Measurements from ENCODE around the gene SMYD2.

SMYD2 gene

DNA sequence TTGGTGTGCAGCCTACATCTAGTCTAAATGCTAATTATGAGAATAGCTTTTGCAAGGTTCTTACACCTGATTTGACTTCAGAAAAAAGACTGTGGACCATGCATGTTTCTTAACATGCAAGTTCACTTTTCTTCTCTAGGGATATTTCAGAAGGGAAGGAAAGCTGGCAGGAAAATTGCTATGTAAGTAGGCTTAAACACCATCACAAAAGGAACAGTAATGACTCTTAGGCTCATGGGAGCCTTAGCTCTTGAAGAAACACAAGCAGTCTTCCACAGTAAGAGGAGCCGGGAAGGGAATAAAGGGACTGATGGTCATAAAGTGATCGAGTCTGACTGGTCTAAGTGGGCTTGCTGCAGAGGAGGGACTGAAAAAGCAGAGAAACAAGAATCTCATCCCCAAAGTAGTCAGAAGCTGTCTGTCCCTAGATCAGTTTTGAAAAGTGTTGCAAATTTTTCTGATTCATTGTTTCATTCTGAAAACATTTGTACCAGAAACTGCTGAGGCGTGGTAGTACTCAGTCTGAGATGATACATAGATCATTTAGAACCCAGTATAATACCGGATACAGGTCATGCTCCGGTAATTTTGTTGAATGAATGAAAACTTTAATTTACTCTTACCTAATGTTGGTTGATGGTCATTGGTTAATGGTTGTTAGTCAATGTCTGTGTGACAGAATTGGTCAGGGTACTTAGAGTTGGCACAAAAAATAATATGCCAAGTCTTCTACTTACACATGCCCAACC is 40.9 kb downstream of the SMYD2 start:
- TF ChIP-seq GATA3 (IDR thresholded peaks at IDR 0.05; ENCODE audit: low read depth, low read length) (no peak), GATA2 (IDR thresholded peaks at IDR 0.05; ENCODE audit: low read depth, low read length) (no peak)

DNA sequence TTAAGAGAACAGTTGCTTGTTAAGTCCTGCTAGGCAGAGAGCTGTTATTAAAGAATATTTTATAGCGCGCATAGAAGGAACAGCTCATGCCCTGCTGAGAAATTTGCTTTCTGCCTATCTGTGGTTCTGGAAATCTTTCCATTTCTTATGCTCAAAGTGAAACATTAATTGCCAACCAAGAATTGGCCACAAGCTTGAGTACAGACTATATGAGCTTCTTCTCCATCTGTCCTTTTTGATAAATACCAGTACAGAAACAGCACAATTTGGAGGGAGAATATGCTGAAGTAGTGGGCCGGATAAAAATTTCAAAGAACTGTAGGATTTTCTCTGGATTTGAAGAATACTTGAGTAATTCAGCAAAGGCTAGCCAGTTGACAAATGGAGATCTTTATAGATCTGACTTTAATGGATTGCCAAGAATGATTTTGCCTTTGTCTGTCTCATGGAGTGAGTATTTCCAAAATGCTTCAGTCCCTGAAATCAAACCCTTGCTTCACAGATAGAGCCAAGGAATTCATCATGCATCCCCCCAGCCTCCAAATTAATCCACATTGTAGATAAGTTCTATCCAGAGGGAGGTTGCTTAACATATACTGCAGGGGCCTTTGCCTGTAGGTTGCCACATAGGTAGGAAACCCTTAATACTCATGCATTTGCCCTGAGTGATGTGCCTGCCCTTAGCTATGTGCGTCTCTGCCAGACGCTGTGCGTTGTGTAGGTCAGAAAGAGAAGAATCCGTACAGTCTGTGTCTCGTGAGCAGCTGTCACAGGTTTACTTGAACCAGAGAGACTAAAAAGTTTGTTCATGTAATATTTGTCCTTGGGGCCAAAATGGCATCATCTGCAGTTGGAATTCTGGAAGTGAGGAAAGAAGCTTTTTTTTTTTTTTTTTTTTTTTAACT is 44.2 kb downstream of the SMYD2 start:
- TF ChIP-seq GATA3 (IDR thresholded peaks at IDR 0.05; ENCODE audit: low read depth, low read length) (no peak), GATA2 (IDR thresholded peaks at IDR 0.05; ENCODE audit: low read depth, low read length) (no peak)

DNA sequence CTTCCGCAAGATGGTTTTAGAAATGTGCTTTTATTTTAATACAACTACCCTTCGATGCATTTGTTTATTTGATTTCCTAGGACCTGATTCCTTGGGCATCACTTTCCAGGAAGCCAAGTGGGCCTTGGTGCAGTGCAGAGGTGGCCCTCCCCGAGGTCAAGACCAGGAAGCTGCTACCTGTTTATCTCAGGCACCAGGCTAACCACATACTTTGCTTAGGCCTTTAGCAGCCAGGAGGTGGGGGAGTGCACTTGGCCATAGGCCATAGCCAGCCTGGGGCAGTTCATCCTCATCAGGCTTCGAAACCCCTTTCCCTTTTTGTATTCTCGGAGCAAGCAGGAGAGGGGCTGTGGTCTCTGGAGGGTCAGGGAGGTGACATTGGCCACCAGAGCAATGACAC is 45.4 kb downstream of the SMYD2 start:
- no peak for TF ChIP-seq GATA2 (IDR thresholded peaks at IDR 0.05; ENCODE audit: low read depth, low read length)
- no peak for TF ChIP-seq GATA3 (IDR thresholded peaks at IDR 0.05; ENCODE audit: low read depth, low read length)

DNA sequence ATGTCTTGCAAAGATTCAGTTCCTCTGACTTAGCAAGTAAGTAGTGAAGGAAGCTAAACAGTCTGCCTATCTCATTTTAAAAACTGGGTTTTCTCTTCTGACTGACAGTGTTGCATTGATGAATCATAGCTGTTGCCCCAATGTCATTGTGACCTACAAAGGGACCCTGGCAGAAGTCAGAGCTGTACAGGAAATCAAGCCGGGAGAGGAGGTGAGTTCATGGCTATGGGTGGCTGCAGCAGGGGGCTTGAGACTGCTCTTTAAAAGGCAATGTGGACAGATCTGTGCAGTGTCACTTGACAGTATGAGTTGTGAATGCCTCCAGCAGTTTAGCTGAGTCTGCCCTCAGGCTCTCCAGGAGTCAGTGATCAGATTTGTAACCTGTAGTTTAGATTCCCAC is 46.6 kb downstream of the SMYD2 start:
- TF ChIP-seq GATA3 (IDR thresholded peaks at IDR 0.05; ENCODE audit: low read depth, low read length), result no peak
- TF ChIP-seq GATA2 (IDR thresholded peaks at IDR 0.05; ENCODE audit: low read depth, low read length), result no peak

DNA sequence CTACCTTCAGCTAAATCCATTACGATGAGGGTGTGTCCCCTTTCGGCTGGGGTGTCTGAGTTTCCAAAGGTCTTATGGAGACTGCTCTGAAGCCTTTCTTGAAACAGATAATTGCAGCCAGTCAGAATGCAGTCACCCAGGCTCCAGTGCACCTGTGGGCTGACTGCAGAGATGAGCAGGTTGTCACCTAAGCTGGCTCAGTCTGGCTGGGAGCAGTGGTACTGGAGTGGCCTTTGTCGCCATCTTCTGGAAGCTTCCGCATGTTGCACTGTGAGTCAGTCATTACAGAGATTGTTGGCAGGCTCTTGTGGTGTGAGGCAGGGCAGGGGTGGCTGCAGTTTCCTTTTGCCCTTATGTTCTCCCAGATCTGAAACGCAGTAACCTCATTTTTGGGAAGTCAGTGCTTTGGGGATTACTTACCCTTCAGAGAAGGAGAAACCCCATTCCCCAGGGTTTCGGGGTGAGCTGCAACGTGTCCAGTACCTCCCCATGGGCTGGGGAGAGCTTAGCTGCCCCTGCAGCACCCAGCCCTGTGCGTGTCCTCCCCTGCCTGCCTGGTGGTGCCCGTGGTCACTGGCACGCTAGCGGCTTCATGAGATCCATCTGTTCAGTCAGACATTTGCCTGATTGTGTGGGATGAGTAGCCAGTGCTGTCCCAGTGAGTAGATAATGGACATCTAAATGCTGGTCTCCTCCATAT is 48.0 kb downstream of the SMYD2 start:
- TF ChIP-seq GATA3 (IDR thresholded peaks at IDR 0.05; ENCODE audit: low read depth, low read length) (no peak), GATA2 (IDR thresholded peaks at IDR 0.05; ENCODE audit: low read depth, low read length) (no peak)

DNA sequence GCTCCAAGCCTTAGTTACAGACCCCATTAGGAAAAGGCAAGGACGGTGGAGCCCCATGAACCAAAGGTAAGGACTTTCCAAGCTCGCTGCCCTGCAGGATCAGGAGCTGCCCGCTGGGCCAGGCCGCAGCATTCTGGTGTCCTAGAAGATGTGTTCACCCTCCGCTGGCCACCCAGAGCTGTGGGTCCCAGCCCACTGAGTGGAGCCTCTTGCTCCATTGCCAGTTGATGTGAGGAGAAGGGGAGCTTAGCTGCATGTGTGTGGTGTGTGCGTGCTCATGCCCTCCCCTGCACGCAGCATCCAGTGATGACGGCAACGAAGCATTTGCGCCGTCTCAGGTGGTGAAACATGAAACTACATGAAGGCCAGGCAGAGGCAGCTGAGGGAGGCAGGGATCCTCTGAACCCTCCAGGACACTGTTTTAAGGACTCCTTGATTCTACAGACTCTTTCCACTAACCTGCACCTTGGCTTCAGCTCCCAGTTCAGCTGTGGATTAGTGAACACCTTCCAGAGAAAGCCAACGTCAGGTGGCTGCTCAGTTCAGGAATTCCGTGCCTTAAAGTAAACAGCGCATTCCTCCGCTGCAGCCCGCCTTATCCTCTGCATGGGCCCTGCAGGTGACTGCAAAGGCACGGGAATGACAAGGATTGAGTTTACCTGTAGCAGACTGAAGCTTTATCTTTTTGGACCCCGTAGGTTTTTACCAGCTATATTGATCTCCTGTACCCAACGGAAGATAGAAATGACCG is 48.7 kb downstream of the SMYD2 start:
- TF ChIP-seq GATA3 (IDR thresholded peaks at IDR 0.05; ENCODE audit: low read depth, low read length), result no peak
- no peak for TF ChIP-seq GATA2 (IDR thresholded peaks at IDR 0.05; ENCODE audit: low read depth, low read length)

DNA sequence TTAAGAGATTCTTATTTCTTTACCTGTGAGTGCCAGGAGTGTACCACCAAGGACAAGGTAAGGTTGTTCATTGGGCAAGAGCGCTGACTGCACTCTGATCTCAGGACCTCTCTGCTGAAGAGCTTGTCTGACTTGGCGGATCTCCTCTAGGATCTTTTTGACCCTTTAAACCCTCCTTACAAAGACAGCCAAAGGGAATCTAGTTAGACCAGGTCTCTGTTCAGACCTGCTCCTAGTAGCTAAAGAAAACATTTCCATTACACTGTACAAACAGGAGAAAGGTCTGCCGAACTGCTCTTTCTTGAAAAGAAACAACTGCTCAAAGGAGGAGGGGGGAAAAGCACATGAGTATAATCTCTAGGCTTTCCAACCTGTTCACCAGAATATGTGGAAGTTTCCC is 49.3 kb downstream of the SMYD2 start:
- TF ChIP-seq GATA3 (IDR thresholded peaks at IDR 0.05; ENCODE audit: low read depth, low read length) (no peak), GATA2 (IDR thresholded peaks at IDR 0.05; ENCODE audit: low read depth, low read length) (no peak)

DNA sequence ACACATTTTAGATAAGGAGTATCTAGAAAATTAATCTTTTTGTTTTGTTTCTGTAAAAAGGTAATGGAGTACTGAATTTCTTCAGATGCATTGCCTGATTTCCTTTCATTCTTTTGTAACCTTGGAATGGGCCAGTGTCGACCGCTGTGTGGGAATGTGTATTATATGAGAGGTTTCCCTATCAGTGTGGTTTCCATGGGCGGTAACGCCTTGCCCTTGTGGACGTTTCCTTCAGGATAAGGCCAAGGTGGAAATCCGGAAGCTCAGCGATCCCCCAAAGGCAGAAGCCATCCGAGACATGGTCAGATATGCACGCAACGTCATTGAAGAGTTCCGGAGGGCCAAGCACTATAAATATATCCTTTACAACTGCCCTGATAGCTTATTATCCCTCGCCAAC is 49.8 kb downstream of the SMYD2 start:
- TF ChIP-seq GATA2 (IDR thresholded peaks at IDR 0.05; ENCODE audit: low read depth, low read length) (no peak), GATA3 (IDR thresholded peaks at IDR 0.05; ENCODE audit: low read depth, low read length) (no peak)

DNA sequence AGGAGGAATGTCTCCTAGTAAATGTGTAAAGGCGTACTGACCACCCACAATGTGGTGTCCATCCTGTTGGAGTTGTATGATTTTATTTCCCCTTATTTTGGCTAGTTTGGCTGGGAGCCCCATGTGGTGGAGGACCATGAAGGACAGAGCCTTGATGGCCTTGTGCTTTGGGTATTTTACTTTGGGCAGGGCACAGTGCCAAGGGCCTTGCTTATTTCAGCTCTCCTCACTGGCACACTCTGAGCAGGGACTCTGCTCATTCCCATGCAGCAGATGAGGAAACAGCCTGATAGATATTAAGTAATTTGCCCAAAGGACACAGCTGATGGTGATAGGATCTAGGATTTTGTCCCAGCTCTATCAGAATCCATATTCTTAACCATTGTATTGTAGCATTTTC is 50.2 kb downstream of the SMYD2 start:
- TF ChIP-seq GATA3 (IDR thresholded peaks at IDR 0.05; ENCODE audit: low read depth, low read length) (no peak), GATA2 (IDR thresholded peaks at IDR 0.05; ENCODE audit: low read depth, low read length) (no peak)

DNA sequence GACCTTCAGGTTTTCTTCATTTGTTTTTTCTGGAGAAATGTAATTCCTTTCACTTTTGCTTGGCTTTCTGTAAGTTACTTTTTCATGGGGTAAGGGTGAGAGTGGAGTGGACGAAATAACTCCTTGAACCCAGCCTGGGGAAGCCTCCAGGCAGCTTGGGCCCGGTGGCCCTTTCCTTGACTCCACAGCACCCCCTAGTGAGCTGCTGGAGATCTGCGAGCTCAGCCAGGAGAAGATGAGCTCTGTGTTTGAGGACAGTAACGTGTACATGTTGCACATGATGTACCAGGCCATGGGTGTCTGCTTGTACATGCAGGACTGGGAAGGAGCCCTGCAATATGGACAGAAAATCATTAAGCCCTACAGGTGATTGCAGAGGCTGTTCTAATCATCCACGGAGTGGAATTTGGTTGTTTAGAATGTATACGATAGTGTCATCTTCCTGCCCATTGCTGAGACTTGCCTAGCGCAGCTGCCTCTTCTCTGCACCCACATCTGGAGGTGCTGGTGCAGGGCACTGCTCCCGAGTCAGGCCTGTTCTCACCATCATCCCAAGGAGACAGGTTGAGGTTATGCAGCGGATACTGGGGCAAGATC is 51.0 kb downstream of the SMYD2 start:
- TF ChIP-seq GATA2 (IDR thresholded peaks at IDR 0.05; ENCODE audit: low read depth, low read length) (no peak), GATA3 (IDR thresholded peaks at IDR 0.05; ENCODE audit: low read depth, low read length) (no peak)

DNA sequence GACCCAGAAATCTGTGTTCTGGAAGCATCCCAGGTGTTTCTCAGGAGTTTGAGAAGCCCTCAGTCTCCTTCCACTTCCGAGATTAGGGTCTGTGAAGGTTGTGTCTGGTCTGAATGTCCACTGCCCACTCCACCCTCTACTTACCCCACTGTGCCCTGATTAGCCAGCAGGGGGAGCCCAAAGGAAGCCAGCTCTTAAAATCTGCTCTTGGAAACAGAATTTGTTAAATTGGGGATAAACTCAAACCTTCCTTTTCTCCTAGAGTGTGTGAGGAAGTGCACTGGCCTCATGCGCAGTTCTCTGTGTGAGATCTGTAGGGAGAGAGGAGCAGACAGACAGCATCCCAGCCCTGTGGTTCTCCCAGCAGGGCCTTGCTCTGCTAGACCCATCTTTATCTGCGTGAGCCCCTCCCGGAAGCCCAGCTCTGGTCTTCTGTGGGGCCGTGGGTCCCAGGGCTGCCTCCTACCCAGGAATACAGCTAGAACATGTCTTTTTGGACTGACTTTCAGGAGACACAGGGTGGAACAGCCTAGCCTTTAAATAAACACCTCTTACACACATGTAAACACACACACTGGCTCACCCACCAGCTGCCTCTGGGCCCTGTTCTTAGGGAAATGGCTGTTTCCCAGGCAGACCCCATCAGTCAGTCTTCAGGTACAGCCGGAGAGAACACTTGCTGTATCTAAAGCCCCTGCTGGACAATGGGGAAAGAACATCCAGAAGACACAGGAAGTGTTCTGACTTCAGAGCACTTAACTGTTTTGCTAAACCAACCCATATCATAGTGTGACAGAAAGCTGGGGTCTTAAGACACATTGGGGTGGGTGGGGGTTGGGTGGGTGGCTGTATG is 52.2 kb downstream of the SMYD2 start:
- no peak for TF ChIP-seq GATA2 (IDR thresholded peaks at IDR 0.05; ENCODE audit: low read depth, low read length)

DNA sequence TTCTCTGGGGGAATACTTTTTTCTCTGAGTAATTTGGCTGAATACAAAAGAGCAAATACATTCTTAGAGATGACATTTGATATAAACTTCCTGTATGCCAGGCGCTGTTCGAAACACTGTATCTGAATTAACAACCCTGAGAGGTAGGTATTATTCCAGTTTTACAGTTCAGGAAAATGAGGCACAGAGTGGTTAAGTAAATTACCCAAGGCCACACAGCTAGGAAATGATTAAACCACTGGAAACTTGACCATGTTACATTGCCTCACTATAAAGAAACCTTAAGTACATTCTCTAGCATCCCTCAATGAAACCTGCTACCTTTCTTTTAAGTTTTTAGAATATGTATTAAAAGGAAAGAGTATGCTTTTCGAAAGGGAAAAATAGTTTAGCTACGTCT is 54.6 kb downstream of the SMYD2 start:
- TF ChIP-seq GATA3 (IDR thresholded peaks at IDR 0.05; ENCODE audit: low read depth, low read length), result no peak
- no peak for TF ChIP-seq GATA2 (IDR thresholded peaks at IDR 0.05; ENCODE audit: low read depth, low read length)

DNA sequence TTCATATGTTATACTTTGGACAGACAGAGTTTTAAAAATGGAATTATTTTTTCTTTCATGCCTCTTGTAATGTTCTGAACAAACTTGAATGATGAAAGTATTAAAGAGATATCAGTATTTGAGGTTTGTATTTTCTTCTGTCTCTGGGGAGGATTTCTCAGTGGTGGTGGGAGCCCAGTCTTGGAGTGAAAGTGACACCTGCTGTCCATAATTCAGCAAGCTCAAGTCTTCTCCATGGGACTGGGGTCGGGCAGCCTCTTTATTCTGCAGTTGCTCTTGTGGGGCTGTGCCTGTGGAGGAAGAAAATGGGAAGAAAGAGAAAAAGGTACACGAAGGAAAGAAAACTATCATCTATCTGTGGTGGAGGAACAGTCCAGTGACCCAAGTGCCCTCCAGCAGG is 56.1 kb downstream of the SMYD2 start:
- no peak for TF ChIP-seq GATA2 (IDR thresholded peaks at IDR 0.05; ENCODE audit: low read depth, low read length)
- no peak for TF ChIP-seq GATA3 (IDR thresholded peaks at IDR 0.05; ENCODE audit: low read depth, low read length)
